ENCODE results near the gene OPRL1.

- no peak for TF ChIP-seq GATA2 (IDR thresholded peaks at IDR 0.05; ENCODE audit: low read depth, low read length)
- TF ChIP-seq GATA3 (IDR thresholded peaks at IDR 0.05; ENCODE audit: low read depth, low read length), result no peak
Measured at GRCh38 chr20:64104667-64105451, 25.0 kb downstream of the OPRL1 start.

All from SH-SY5Y (cell line).